Activated naive CD4-positive, alpha-beta T cell treated with anti-CD3 and anti-CD28 coated beads, Interleukin-2, amount 10 ng/mL, durations not matched to agents 7 days and 5 days (primary cell): ENCODE results near the gene UBE2F.

ENCODE experiments used
- CTCF ChIA-PET: fragments of 350-600 bp; sonication (Branson Sonifier 250); formaldehyde crosslinking; loops from one replicate; lab custom pipeline; 2021; ENCODE audit warnings: antibody characterized with exemption; lab: Charles Lee
- DNase-seq: peaks from one replicate; pipeline ENCODE4 v3.0.0-alpha.2; 2020
- H3K27ac Mint-ChIP-seq: one replicate; pipeline ENCODE4 v1.8.0; 2021; ENCODE audit warnings: mild to moderate bottlenecking, moderate library complexity, mixed read lengths
- H3K27me3 Mint-ChIP-seq: one replicate; pipeline ENCODE4 v1.8.0; 2021; ENCODE audit warnings: mild to moderate bottlenecking, mixed read lengths
- H3K36me3 Mint-ChIP-seq: one replicate; pipeline ENCODE4 v1.8.0; 2021; ENCODE audit warnings: mixed read lengths
- H3K4me1 Mint-ChIP-seq: one replicate; pipeline ENCODE4 v1.8.0; 2021; ENCODE audit warnings: mixed read lengths
- H3K4me3 Mint-ChIP-seq: one replicate; pipeline ENCODE4 v1.8.0; 2021; ENCODE audit warnings: mild to moderate bottlenecking, moderate library complexity, mixed read lengths
- H3K9me3 Mint-ChIP-seq: one replicate; pipeline ENCODE4 v1.8.0; 2021; ENCODE audit warnings: mixed read lengths

UBE2F gene

GRCh38 chr2:237966565-237967462 is at the start of gene UBE2F:
TSS of gene UBE2F (plus strand) at chr2:237967014. CDS start at chr2:237973108, 6,094 bp downstream.
- peaks cover 39% of the 10 kb centered on the region for H3K4me1 Mint-ChIP-seq
- peaks cover 23% of the 10 kb centered on the region for H3K36me3 Mint-ChIP-seq
- DNase-seq = peak; percentile 98
- H3K27ac Mint-ChIP-seq = peak within 1 kb of the TSS; percentile 78
- H3K27me3 Mint-ChIP-seq = no peaks in the 10 kb centered on the region
- H3K4me3 Mint-ChIP-seq = peak within 1 kb of the TSS; percentile 75
- CTCF ChIA-PET = no interaction called here
- H3K9me3 Mint-ChIP-seq = peaks cover 15% of the 10 kb centered on the region

GRCh38 chr2:237917696-237918374 is 49.0 kb upstream of the UBE2F start:
- H3K9me3 Mint-ChIP-seq = no peaks in the 10 kb centered on the region
- H3K27ac Mint-ChIP-seq = no peak overlapping the region
- H3K4me1 Mint-ChIP-seq = peaks cover 28% of the 10 kb centered on the region
- H3K27me3 Mint-ChIP-seq = peaks cover 18% of the 10 kb centered on the region
- H3K36me3 Mint-ChIP-seq = no peaks in the 10 kb centered on the region
- H3K4me3 Mint-ChIP-seq = no peak overlapping the region
- DNase-seq = no peak
- CTCF ChIA-PET = no interaction called here

- Mint-ChIP-seq H3K4me1 (peaks cover 42% of the 10 kb centered on the region), H3K4me3 (no peak overlapping the region), H3K36me3 (peaks cover 4% of the 10 kb centered on the region), H3K27me3 (peaks cover 15% of the 10 kb centered on the region), H3K27ac (no peak overlapping the region), H3K9me3 (no peaks in the 10 kb centered on the region)
- DNase-seq = no peak
- CTCF ChIA-PET = interaction anchor here (1.3 kb wide), 1 partner anchor 48 kb away, joined by 3 read pairs; no protein-coding TSS in a partner anchor
Observed at GRCh38 chr2:237919593-237919992, 47.2 kb upstream of the UBE2F start.

GRCh38 chr2:237920673-237921072 is 46.1 kb upstream of the UBE2F start:
- H3K27me3 Mint-ChIP-seq = peaks cover 15% of the 10 kb centered on the region
- CTCF ChIA-PET = interaction anchor here (0.7 to 0.8 kb wide), 2 partner anchors 18 to 217 kb away, joined by 3 read pairs; no protein-coding TSS in a partner anchor
- no peaks in the 10 kb centered on the region for H3K9me3 Mint-ChIP-seq
- no peak overlapping the region for H3K4me3 Mint-ChIP-seq
- H3K36me3 Mint-ChIP-seq = peaks cover 6% of the 10 kb centered on the region
- DNase-seq = no peak
- peaks cover 46% of the 10 kb centered on the region for H3K4me1 Mint-ChIP-seq
- no peak overlapping the region for H3K27ac Mint-ChIP-seq

GRCh38 chr2:237921967-237922492 is 44.8 kb upstream of the UBE2F start:
- Mint-ChIP-seq H3K27me3 (peaks cover 15% of the 10 kb centered on the region), H3K36me3 (peaks cover 7% of the 10 kb centered on the region), H3K4me3 (no peak overlapping the region), H3K27ac (no peak overlapping the region), H3K4me1 (peaks cover 56% of the 10 kb centered on the region), H3K9me3 (no peaks in the 10 kb centered on the region)
- DNase-seq = no peak
- CTCF ChIA-PET = interaction anchor here (1.1 to 1.7 kb wide), 2 partner anchors 10 to 16 kb away, joined by 3 to 8 read pairs; no protein-coding TSS in a partner anchor

- peaks cover 11% of the 10 kb centered on the region for H3K27me3 Mint-ChIP-seq
- H3K9me3 Mint-ChIP-seq = peaks cover under 1% of the 10 kb centered on the region
- CTCF ChIA-PET = interaction anchor here (0.9 to 2.0 kb wide), 12 partner anchors 9 to 251 kb away, joined by 3 to 8 read pairs (median 4); no protein-coding TSS in a partner anchor
- H3K4me1 Mint-ChIP-seq = peaks cover 59% of the 10 kb centered on the region
- no peak for DNase-seq
- H3K4me3 Mint-ChIP-seq = peak overlapping the region; percentile 33
- H3K36me3 Mint-ChIP-seq = peaks cover 8% of the 10 kb centered on the region
- no peak overlapping the region for H3K27ac Mint-ChIP-seq
Observed at GRCh38 chr2:237922641-237923361, 44.0 kb upstream of the UBE2F start.

GRCh38 chr2:237923481-237924163 is 43.2 kb upstream of the UBE2F start:
- Mint-ChIP-seq H3K36me3 (peaks cover 11% of the 10 kb centered on the region), H3K9me3 (peaks cover 3% of the 10 kb centered on the region), H3K4me3 (peak overlapping the region; percentile 38), H3K4me1 (peaks cover 56% of the 10 kb centered on the region), H3K27ac (peak overlapping the region; percentile 35), H3K27me3 (peaks cover 11% of the 10 kb centered on the region)
- peak; percentile 80 for DNase-seq
- CTCF ChIA-PET = interaction anchor here (0.9 to 2.0 kb wide), 14 partner anchors 9 to 340 kb away, joined by 3 to 8 read pairs (median 4); no protein-coding TSS in a partner anchor

GRCh38 chr2:237924164-237924534 is 42.7 kb upstream of the UBE2F start:
- Mint-ChIP-seq H3K9me3 (peaks cover 7% of the 10 kb centered on the region), H3K4me1 (peaks cover 54% of the 10 kb centered on the region), H3K36me3 (peaks cover 12% of the 10 kb centered on the region), H3K4me3 (peak overlapping the region; percentile 38), H3K27me3 (peaks cover 8% of the 10 kb centered on the region), H3K27ac (peak overlapping the region; percentile 35)
- CTCF ChIA-PET = interaction anchor here (1.1 to 2.0 kb wide), 6 partner anchors 11 to 339 kb away, joined by 3 to 7 read pairs (median 5); no protein-coding TSS in a partner anchor
- no peak for DNase-seq

GRCh38 chr2:237927135-237927534 is 39.7 kb upstream of the UBE2F start:
- Mint-ChIP-seq H3K4me1 (peaks cover 34% of the 10 kb centered on the region), H3K27ac (no peak overlapping the region), H3K27me3 (no peaks in the 10 kb centered on the region), H3K9me3 (peaks cover 20% of the 10 kb centered on the region), H3K4me3 (no peak overlapping the region), H3K36me3 (peaks cover 18% of the 10 kb centered on the region)
- CTCF ChIA-PET = no interaction called here
- DNase-seq = peak; percentile 30

- H3K36me3 Mint-ChIP-seq = peaks cover 18% of the 10 kb centered on the region
- H3K27me3 Mint-ChIP-seq = no peaks in the 10 kb centered on the region
- peaks cover 31% of the 10 kb centered on the region for H3K4me1 Mint-ChIP-seq
- DNase-seq = no peak
- no peak overlapping the region for H3K4me3 Mint-ChIP-seq
- H3K9me3 Mint-ChIP-seq = peaks cover 20% of the 10 kb centered on the region
- CTCF ChIA-PET = no interaction called here
- H3K27ac Mint-ChIP-seq = no peak overlapping the region
Observed at GRCh38 chr2:237927986-237928385, 38.8 kb upstream of the UBE2F start.

GRCh38 chr2:237929979-237930378 is 36.8 kb upstream of the UBE2F start:
- H3K36me3 Mint-ChIP-seq = peaks cover 14% of the 10 kb centered on the region

GRCh38 chr2:237931205-237931721 is 35.6 kb upstream of the UBE2F start:
- Mint-ChIP-seq H3K9me3 (peaks cover 20% of the 10 kb centered on the region), H3K27me3 (peaks cover 11% of the 10 kb centered on the region), H3K36me3 (peaks cover 10% of the 10 kb centered on the region), H3K4me3 (no peak overlapping the region), H3K27ac (no peak overlapping the region), H3K4me1 (peaks cover 20% of the 10 kb centered on the region)
- CTCF ChIA-PET = no interaction called here
- DNase-seq = no peak

More at GRCh38 chr2:237929979-237930378, 36.8 kb upstream of the UBE2F start:
- H3K27me3 Mint-ChIP-seq = peaks cover 8% of the 10 kb centered on the region
- no peak overlapping the region for H3K4me3 Mint-ChIP-seq
- no peak for DNase-seq
- peaks cover 19% of the 10 kb centered on the region for H3K4me1 Mint-ChIP-seq
- peaks cover 20% of the 10 kb centered on the region for H3K9me3 Mint-ChIP-seq
- CTCF ChIA-PET = no interaction called here
- no peak overlapping the region for H3K27ac Mint-ChIP-seq

GRCh38 chr2:237932731-237933131 is 34.1 kb upstream of the UBE2F start:
- peaks cover 20% of the 10 kb centered on the region for H3K9me3 Mint-ChIP-seq
- H3K36me3 Mint-ChIP-seq = peaks cover 10% of the 10 kb centered on the region
- CTCF ChIA-PET = interaction anchor here (0.6 to 1.5 kb wide), 2 partner anchors 10 to 269 kb away, joined by 3 to 5 read pairs; no protein-coding TSS in a partner anchor
- DNase-seq = no peak
- H3K4me3 Mint-ChIP-seq = no peak overlapping the region
- H3K27ac Mint-ChIP-seq = no peak overlapping the region
- H3K4me1 Mint-ChIP-seq = peaks cover 17% of the 10 kb centered on the region
- peaks cover 15% of the 10 kb centered on the region for H3K27me3 Mint-ChIP-seq
